Transverse colon (tissue), 4 donors: ENCODE data around the gene TRABD2B. TPM values are rescaled to one million over a fixed set of nuclear protein-coding genes. Genes with fewer than 3 reads are reported as not detected.

Source experiments
- DNase-seq: peaks from one replicate; pipeline ENCODE4 v3.0.0-alpha.2; 2019
- H3K27ac ChIP-seq, 4 donors: fragments of 200-600 bp; sonication (generic); 2 replicates each; pipeline ENCODE4 v1.5.1; 2016 to 2018; ENCODE audit warnings: inconsistent platforms in 4 of 4
- H3K27me3 ChIP-seq: fragments of 200-600 bp; sonication (generic); 2 replicates; pipeline ENCODE4 v1.5.1; 2017; ENCODE audit warnings: inconsistent platforms
- H3K36me3 ChIP-seq, 4 donors: fragments of 200-600 bp; sonication (generic); 2 replicates each; pipeline ENCODE4 v1.5.1; 2017 to 2019; ENCODE audit warnings: inconsistent platforms in 4 of 4
- H3K4me1 ChIP-seq, 4 donors: fragments of 200-600 bp; sonication (generic); 2 replicates each; pipeline ENCODE4 v1.5.1; 2017 to 2020; ENCODE audit warnings: inconsistent platforms in 4 of 4
- H3K4me3 ChIP-seq, 4 donors: fragments of 200-600 bp; sonication (generic); 1 replicate in 1 of 4; 2 replicates in 3 of 4; pipeline versions ENCODE4 v1.5.1 to v1.6.1; 2017 to 2019; ENCODE audit warnings: inconsistent platforms in 4 of 4
- H3K9me3 ChIP-seq, 2 donors: fragments of 200-600 bp; sonication (generic); 2 replicates each; pipeline ENCODE4 v1.5.1; 2017 to 2019; ENCODE audit warnings: inconsistent platforms in 2 of 2
- EP300 ChIP-seq: sonication (generic); formaldehyde crosslinking; IDR thresholded peaks from one replicate; pipeline ENCODE4 v1.6.1; 2017; ENCODE audit warnings: antibody characterized with exemption, low read depth
- POLR2A ChIP-seq: fragments of 450-650 bp; IDR thresholded peaks from one replicate; pipeline ENCODE4 v1.6.1; 2016; ENCODE audit warnings: antibody characterized with exemption, mild to moderate bottlenecking, moderate library complexity
- POLR2AphosphoS5 ChIP-seq, 3 donors: sonication (generic); formaldehyde crosslinking; IDR thresholded peaks; one replicate each; pipeline ENCODE4 v1.6.1; 2016; ENCODE audit warnings: antibody characterized with exemption in 3 of 3
- WGBS, 2 donors: methylation state at CpG; one replicate each; pipeline ENCODE4 v1.1.5; 2018; ENCODE audit warnings: low coverage in 1 of 2; 5-methylcytosine and 5-hydroxymethylcytosine counted together
- in situ Hi-C, 4 donors: fragments of 200-750 bp; cut with MboI; loops; one replicate each; pipeline versions ENCODE4 v1.15.0 to v1.15.1; 2017; ENCODE audit warnings: low sequenced_read_pairs in 3 of 4, low pct_ligation_motif_present in 1 of 4, low pct_unique_long_range_greater_than_20kb in 1 of 4
- intact Hi-C: fragments of 100-400 bp; cut with DNase I; formaldehyde crosslinking; loops from one replicate; pipeline ENCODE4 v1.15.1; 2023; ENCODE audit warnings: low total_unique reads
- total RNA-seq, 4 donors: library from RNA; depleted of rRNA; stranded (reverse); fragments of >200 nt; gene quantifications; one replicate each; pipeline ENCODE4 v1.1.0, GENCODE V29; 2016
- TF ChIP-seq, protein P1 (sequence below), 5 experiments: fragments of 200-600 bp in 3 of 5; fragments of 450-650 bp in 2 of 5; sonication (generic) in 3 of 5; IDR thresholded peaks; 1 replicate in 2 of 5; 2 replicates in 3 of 5; pipeline ENCODE4 v1.5.1; 2016 to 2017; ENCODE audit warnings: antibody characterized with exemption in 5 of 5, inconsistent platforms in 3 of 5, mild to moderate bottlenecking in 2 of 5, moderate library complexity in 1 of 5

Gene TRABD2B
- total RNA-seq, 4 donors from 2014 or later, result 0.27 to 0.48 (median 0.37) TPM; not detected in 1

DNA sequence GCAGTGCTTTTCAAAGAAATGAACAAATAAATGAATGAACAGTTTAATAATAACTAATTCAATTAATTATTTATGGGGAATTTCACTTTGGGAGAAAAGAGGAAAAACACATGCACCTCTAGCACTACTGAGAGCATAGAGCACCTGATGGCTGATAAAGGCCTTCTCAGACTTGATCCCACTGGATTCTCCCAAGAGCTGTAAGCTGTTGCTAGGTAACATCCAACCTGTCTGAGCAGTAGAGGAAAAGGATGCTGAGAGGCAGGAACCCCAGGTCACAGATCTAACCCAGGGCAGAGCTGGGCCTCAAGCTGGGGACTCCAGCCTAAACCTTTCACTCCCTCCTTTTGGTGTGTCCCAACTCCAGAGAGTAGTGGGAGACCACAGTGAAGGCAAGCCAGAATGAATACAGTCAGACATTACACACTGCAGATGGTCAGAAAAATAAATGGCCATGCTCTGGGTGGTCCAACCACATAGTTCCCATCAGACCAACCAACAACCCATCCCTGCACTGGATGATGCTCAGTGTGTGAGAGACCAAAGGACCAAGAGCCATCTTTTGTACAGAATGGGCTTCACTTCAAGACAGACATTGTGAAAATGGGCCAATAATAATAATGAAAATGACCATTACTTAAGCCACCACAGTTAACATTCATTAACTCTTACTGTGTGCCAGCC, 15.4 kb downstream of the TRABD2B start:
- TF ChIP-seq POLR2AphosphoS5 (IDR thresholded peaks at IDR 0.05) (no peak), EP300 (no peak)
- TF ChIP-seq, protein P1, sequence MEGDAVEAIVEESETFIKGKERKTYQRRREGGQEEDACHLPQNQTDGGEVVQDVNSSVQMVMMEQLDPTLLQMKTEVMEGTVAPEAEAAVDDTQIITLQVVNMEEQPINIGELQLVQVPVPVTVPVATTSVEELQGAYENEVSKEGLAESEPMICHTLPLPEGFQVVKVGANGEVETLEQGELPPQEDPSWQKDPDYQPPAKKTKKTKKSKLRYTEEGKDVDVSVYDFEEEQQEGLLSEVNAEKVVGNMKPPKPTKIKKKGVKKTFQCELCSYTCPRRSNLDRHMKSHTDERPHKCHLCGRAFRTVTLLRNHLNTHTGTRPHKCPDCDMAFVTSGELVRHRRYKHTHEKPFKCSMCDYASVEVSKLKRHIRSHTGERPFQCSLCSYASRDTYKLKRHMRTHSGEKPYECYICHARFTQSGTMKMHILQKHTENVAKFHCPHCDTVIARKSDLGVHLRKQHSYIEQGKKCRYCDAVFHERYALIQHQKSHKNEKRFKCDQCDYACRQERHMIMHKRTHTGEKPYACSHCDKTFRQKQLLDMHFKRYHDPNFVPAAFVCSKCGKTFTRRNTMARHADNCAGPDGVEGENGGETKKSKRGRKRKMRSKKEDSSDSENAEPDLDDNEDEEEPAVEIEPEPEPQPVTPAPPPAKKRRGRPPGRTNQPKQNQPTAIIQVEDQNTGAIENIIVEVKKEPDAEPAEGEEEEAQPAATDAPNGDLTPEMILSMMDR (IDR thresholded peaks at IDR 0.05), result no peak
- Histone ChIP-seq H3K4me3 (no peak overlapping the region), H3K36me3 (no peaks in the 10 kb centered on the region), H3K27ac (no peak overlapping the region), H3K9me3 (no peaks in the 10 kb centered on the region), H3K4me1 (peaks cover 0 to 11% (median 1%) of the 10 kb centered on the region in 4 donors), H3K27me3 (peaks cover 13% of the 10 kb centered on the region)
- in situ Hi-C loops, result no loop called here
- no peak for DNase-seq
- intact Hi-C loops, result no loop called here

DNA sequence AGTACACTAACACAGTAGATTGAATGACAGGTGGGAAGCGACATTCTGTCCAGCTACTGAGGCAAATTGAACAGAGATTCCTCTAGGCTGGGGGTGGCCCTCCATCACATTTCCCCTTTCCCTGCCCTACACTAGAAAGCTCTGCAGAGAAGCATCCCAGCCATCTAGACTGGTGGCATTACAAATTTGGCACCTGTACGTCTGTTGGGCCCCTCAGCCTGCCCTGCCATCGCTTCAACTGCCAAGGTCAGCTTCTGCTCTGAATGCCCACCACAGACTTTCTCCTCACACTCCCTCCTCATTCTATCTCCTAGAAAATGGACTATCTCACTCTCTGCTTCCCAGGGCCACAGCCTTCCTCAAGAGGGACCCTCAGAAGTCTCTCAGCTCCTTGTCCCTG, 16.7 kb downstream of the TRABD2B start:
- TF ChIP-seq POLR2AphosphoS5 (IDR thresholded peaks at IDR 0.05), result no peak
- no peak for TF ChIP-seq POLR2A
- TF ChIP-seq, protein P1 (IDR thresholded peaks at IDR 0.05), result no peak
- TF ChIP-seq EP300, result no peak
- in situ Hi-C loops, result no loop called here
- DNase-seq, result no peak
- Histone ChIP-seq H3K9me3 (no peaks in the 10 kb centered on the region), H3K4me1 (peaks cover 0 to 5% (median 1%) of the 10 kb centered on the region in 4 donors), H3K27ac (no peak overlapping the region), H3K36me3 (no peaks in the 10 kb centered on the region), H3K4me3 (no peak overlapping the region), H3K27me3 (peaks cover 5% of the 10 kb centered on the region)
- intact Hi-C loops, result no loop called here
- WGBS, 2 donors, result 60 to 86% methylated on average over 1 to 3 of the region's 3 CpGs

DNA sequence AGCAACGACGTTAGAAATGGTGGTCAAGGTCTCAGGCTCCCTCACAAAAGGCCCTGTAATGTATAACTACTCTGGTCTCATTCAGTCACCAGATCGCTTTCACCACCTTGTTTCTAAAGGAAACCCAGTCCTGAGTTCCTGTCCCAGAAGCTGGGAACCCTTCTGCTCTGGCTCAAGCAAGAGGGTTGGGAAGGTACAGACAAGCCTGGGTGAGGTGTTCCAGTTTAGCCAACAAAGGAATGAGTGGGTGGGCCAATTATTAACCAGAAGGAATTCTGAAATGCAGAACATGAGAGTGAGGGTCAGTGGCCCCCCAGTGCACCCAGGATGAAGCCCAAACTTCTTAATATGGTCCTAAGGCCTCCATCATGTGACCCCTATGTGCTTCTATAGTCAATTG, 17.5 kb downstream of the TRABD2B start:
- peaks cover 5% of the 10 kb centered on the region for H3K27me3 ChIP-seq
- WGBS, 2 donors, result 62% methylated on average over 3 of the region's 3 CpGs; no CpG with 5 or more reads in 1 of the 2 donors
- DNase-seq, result no peak
- H3K4me3 ChIP-seq, result no peak overlapping the region
- H3K4me1 ChIP-seq, result peaks cover 0 to 5% (median 1%) of the 10 kb centered on the region in 4 donors
- no peak for TF ChIP-seq POLR2AphosphoS5 (IDR thresholded peaks at IDR 0.05)
- no peak for TF ChIP-seq EP300
- TF ChIP-seq, protein P1 (IDR thresholded peaks at IDR 0.05), result no peak
- no peak for TF ChIP-seq POLR2A
- intact Hi-C loops (no loop called here), in situ Hi-C loops (no loop called here)
- H3K9me3 ChIP-seq, result no peaks in the 10 kb centered on the region
- no peak overlapping the region for H3K27ac ChIP-seq
- H3K36me3 ChIP-seq, result no peaks in the 10 kb centered on the region

DNA sequence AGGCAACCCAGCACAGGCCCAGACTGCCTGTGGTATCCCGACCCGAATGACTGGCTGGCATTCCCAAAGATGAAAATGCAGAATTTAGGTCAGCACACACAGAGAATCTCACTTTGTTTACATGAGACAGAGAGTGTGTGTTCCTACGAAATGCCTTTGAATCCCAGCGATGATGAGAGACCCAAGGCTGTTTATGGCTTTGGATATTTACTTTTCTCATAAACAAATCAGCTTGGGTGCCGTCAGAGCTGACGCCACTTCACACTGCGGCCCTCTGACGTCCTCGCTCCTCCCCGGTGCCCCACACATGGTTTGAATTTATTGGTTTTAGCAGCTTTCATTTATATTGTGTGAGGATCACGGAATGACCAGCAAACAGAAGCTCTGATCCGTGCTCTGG, 18.7 kb downstream of the TRABD2B start:
- Histone ChIP-seq H3K27ac (peak overlapping the region in 3 of 4 donors; percentile 30 to 50 (median 45)), H3K4me3 (no peak overlapping the region), H3K9me3 (no peaks in the 10 kb centered on the region), H3K27me3 (no peaks in the 10 kb centered on the region), H3K36me3 (no peaks in the 10 kb centered on the region), H3K4me1 (peaks cover 0 to 5% (median 1%) of the 10 kb centered on the region in 4 donors)
- intact Hi-C loops (no loop called here), in situ Hi-C loops (no loop called here)
- TF ChIP-seq POLR2AphosphoS5 (IDR thresholded peaks at IDR 0.05) (peak; percentile 38 to 51 (median 44)), POLR2A (no peak), EP300 (peak; percentile 83)
- TF ChIP-seq, protein P1 (IDR thresholded peaks at IDR 0.05), result no peak
- peak; percentile 38 for DNase-seq
- 38 to 44% methylated on average over 6 to 12 of the region's 12 CpGs for WGBS, 2 donors
